ENCODE results near the gene OR4D2. TPM values are rescaled to one million over a fixed set of nuclear protein-coding genes. Genes with fewer than 3 reads are reported as not detected.

Gene OR4D2
- total RNA-seq, 1 donor from 2014 or later: not detected

DNA sequence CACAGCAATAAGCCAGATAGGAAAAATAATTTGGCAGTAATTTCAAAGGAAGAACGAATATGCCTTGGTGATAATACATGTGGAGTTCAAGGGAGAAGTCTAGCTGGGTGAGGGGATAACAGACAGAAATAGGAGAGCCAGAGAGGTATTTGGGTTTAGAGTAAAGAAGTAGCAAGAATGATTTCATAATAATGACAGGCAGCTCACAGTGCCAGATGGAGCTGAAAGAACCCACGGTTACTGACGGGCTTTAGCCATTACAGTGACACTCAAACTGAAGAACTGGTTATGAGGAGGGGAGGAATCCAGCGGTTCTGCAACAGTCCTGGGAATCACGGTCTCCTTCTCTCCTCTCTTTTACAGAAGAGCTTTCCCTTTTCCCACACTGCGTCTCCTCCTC, 16.4 kb upstream of the OR4D2 start:
- no peaks in the 10 kb centered on the region for H3K36me3 ChIP-seq (ENCODE audit: control insufficient read depth, insufficient read depth, low read length)
- no peak overlapping the region for H3K4me3 ChIP-seq (ENCODE audit: low read depth, low read length)
- no peak for FAIRE-seq
- H3K27me3 ChIP-seq (ENCODE audit: control insufficient read depth, insufficient read depth, low read length): peaks cover 9% of the 10 kb centered on the region
- no peak for DNase-seq (ENCODE audit: low read depth)
- TF ChIP-seq, protein P1, sequence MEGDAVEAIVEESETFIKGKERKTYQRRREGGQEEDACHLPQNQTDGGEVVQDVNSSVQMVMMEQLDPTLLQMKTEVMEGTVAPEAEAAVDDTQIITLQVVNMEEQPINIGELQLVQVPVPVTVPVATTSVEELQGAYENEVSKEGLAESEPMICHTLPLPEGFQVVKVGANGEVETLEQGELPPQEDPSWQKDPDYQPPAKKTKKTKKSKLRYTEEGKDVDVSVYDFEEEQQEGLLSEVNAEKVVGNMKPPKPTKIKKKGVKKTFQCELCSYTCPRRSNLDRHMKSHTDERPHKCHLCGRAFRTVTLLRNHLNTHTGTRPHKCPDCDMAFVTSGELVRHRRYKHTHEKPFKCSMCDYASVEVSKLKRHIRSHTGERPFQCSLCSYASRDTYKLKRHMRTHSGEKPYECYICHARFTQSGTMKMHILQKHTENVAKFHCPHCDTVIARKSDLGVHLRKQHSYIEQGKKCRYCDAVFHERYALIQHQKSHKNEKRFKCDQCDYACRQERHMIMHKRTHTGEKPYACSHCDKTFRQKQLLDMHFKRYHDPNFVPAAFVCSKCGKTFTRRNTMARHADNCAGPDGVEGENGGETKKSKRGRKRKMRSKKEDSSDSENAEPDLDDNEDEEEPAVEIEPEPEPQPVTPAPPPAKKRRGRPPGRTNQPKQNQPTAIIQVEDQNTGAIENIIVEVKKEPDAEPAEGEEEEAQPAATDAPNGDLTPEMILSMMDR (IDR thresholded peaks at IDR 0.05; ENCODE audit: insufficient read depth, low read length, severe bottlenecking): no peak

DNA sequence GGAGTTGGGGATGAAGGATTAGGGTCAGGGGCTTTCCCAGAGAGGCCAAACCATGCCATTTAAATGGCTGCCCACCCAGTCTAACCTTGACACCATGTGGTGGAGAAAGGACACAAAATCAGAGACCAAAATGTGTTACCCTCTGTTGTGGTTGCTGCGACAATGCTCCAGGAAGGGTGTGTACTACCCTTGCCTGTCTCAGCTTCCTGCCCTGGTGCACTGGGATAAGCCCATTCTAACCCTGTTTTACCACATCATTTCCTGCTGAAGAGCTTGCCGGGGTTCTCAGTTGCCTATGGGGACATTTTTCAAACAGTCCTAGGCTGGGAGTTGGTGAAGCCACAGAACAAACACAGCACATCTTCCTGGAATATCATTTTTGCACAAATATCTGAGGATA, 13.7 kb upstream of the OR4D2 start:
- peaks cover 17% of the 10 kb centered on the region for H3K27me3 ChIP-seq (ENCODE audit: control insufficient read depth, insufficient read depth, low read length)
- no peak for DNase-seq (ENCODE audit: low read depth)
- no peaks in the 10 kb centered on the region for H3K36me3 ChIP-seq (ENCODE audit: control insufficient read depth, insufficient read depth, low read length)
- no peak for FAIRE-seq
- no peak overlapping the region for H3K4me3 ChIP-seq (ENCODE audit: low read depth, low read length)
- TF ChIP-seq, protein P1 (IDR thresholded peaks at IDR 0.05; ENCODE audit: insufficient read depth, low read length, severe bottlenecking): no peak

DNA sequence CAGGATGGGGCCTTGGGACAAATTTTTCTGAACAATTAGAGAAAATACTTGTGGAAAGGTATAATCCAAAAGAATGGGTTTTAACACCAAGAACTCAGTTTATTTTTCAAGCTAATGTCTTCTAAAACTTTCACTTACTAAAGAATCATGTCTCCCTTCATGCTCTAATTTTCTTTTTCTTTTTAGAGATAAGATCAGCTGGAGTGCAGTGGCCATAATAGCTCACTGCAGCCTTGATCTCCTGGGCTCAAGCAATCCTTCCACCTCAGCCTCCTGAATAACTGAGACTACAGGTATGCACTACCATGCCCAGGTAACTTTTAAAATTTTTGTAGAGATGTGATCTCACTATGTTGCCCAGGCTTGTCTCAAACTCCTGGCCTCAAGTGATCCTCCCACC, 13.1 kb upstream of the OR4D2 start:
- FAIRE-seq (no peak), DNase-seq (ENCODE audit: low read depth) (no peak)
- no peaks in the 10 kb centered on the region for H3K36me3 ChIP-seq (ENCODE audit: control insufficient read depth, insufficient read depth, low read length)
- peaks cover 16% of the 10 kb centered on the region for H3K27me3 ChIP-seq (ENCODE audit: control insufficient read depth, insufficient read depth, low read length)
- no peak overlapping the region for H3K4me3 ChIP-seq (ENCODE audit: low read depth, low read length)
- TF ChIP-seq, protein P1 (IDR thresholded peaks at IDR 0.05; ENCODE audit: insufficient read depth, low read length, severe bottlenecking): no peak

DNA sequence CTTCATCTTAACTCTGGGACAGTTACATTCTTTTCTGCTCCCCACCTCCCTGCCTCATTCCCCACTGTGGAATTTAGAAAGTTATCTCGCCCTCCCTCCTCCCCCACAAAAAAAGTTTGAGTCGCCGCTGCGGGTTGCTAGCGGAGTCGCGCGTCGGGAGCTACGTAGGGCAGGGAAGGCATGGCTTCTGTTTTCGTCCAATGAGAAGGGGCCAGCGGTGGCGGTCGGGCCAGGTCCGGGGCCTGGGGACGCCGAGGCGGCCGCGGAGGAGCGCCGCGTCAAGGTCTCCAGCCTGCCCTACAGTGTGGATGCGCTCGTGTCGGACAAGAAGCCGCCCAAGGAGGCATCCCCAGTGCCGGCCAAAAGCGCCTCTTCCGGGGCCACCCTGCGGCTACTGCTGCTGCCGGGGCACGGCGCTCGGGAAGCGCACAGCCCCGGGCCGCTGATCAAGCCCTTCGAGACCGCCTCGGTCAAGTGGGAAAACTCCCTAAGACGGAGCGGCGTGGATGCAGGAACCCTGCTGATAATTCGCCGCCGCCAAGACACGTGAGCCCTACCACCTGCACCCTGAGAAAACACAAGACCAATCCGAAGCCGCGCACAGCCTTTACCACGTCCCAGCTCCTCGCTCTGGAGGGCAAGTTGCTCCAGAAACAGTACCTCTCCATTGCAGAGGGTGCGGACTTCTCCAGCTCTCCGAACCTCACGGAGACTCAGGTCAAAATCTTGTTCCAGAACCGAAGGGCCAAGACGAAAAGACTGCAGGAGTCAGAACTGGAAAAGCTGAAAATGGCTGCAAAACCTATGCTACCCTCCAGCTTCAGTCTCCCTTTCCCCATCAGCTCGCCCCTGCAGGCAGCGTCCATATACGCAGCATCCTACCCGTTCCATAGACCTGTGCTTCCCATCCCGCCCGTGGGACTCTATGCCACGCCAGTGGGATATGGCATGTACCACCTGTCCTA, 9.7 kb upstream of the OR4D2 start:
- DNase-seq (ENCODE audit: low read depth) (no peak), FAIRE-seq (no peak)
- H3K36me3 ChIP-seq (ENCODE audit: control insufficient read depth, insufficient read depth, low read length): no peaks in the 10 kb centered on the region
- TF ChIP-seq, protein P1 (IDR thresholded peaks at IDR 0.05; ENCODE audit: insufficient read depth, low read length, severe bottlenecking): no peak
- peaks cover 16% of the 10 kb centered on the region for H3K27me3 ChIP-seq (ENCODE audit: control insufficient read depth, insufficient read depth, low read length)
- H3K4me3 ChIP-seq (ENCODE audit: low read depth, low read length): peak overlapping the region; percentile 4

DNA sequence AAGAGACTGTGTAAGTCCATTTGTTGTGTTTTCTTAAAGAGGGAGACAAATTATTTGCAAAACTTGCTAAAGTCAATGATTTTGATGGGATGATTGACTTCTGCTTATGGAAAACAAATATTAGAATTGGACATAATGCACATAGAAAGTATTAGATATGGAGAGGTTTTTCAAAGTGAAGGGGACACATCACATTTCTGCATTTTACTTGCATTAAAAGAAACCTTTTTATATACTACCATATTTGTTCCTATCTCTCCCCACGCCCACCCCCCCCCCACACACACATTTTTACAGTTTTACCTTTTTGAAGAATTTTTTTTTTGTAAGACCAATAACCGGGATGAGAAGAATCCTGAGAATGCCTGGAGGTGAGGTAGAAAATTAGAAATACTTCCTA, 8.6 kb upstream of the OR4D2 start:
- TF ChIP-seq, protein P1 (IDR thresholded peaks at IDR 0.05; ENCODE audit: insufficient read depth, low read length, severe bottlenecking): no peak
- no peak for FAIRE-seq
- H3K27me3 ChIP-seq (ENCODE audit: control insufficient read depth, insufficient read depth, low read length): peaks cover 16% of the 10 kb centered on the region
- H3K36me3 ChIP-seq (ENCODE audit: control insufficient read depth, insufficient read depth, low read length): no peaks in the 10 kb centered on the region
- H3K4me3 ChIP-seq (ENCODE audit: low read depth, low read length): no peak overlapping the region
- DNase-seq (ENCODE audit: low read depth): no peak

Data from bronchial epithelial cell (primary cell).